Measurements from ENCODE around the gene AXDND1. TPM values are rescaled to one million over a fixed set of nuclear protein-coding genes. Genes with fewer than 3 reads are reported as not detected.

Gene AXDND1, protein sequence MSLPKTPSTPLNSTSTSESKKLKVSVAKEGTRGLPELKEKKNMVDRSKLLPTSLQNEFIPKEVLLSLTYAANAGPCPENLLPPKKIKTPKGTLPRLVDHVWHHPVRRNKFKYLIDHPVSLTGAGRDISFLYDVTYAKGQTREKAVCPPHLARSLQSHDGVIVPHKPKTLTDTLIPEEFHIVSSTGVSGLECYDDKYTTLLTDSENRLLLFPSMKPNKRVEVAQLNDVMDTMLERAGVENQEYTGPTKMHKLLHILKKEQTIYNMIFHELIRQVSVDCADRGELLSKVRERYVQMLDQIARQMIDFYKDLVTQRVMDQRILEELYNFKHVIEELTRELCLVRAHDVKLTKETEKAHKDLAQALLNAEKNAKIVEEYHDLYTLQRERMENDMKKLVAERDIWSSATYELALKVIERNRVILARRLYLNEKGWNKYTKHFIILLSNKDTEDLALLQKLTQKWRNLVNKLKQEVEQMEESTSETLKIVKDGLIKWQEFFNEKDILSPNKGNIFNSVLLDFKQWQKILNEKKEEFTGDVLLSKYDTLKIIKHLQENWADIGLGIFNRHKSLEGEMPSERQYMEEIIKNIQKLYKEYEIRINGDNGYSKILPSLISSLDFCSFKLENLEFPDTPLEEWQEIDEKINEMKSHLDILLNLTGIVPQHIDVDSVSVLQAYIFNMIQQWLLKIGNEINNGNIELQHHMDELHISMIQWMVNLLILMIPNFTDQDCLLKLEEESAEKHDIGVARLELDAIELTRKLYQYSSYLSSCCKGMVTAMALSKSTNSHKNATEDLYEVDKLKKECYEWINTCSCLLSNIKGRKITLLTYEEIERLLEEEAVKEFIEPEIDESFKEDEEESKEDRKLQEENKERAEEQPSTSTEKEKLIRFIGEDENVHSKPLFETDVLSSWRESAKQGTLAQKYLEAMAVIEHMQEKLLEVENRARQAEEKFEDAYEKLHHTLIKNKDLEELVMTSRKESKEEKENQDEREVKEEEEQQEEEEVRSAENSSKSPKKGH
- under 1 TPM; 0.43 to 0.44 TPM for total RNA-seq

- H3K36me3 Mint-ChIP-seq (ENCODE audit: insufficient read depth in 2 of 2), result no peaks in the 10 kb centered on the region
- ATAC-seq (replicated peaks in 1 of 2) (peak; percentile 94 to 95), DNase-seq (peak; percentile 88 to 91)
- peak within 1 kb of the TSS; percentile 94 to 95 for H3K4me3 Mint-ChIP-seq
- H3K4me1 Mint-ChIP-seq (ENCODE audit: low read depth), result peaks cover 25% of the 10 kb centered on the region
- peaks cover 6% of the 10 kb centered on the region for H3K27me3 Mint-ChIP-seq (ENCODE audit: low read depth)
- H3K27ac Mint-ChIP-seq, result peak within 1 kb of the TSS; percentile 96
- H3K9me3 Mint-ChIP-seq, result no peaks in the 10 kb centered on the region
Observed at GRCh38 chr1:179365342-179366092, at the start of gene AXDND1. AXDND1 (plus strand) TSS chr1:179365971; CDS start chr1:179366510, 539 bp downstream.

DNA sequence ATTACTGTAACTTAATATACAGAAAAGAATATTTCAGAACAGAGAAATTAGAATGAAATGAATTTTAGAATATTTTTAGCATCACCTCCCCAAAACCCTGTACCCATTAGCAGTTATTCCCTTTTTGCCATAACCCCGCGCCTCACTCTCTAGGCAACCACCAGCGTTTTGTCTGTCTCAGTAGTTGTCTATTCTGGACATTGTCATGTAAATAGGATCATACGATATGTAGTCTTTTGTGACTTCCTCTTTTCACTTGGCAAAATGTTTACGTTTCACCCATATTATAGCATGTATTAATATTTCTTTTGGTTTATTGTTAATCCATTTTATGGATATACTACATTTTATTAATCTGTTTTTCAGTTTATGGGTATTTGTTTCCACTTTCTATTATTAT, 47.3 kb upstream of the AXDND1 start:
- Mint-ChIP-seq H3K27ac (no peak overlapping the region), H3K36me3 (ENCODE audit: insufficient read depth in 2 of 2) (peaks cover 4 to 26% of the 10 kb centered on the region in 2 donors), H3K9me3 (peaks cover 2 to 4% of the 10 kb centered on the region in 2 donors), H3K4me1 (ENCODE audit: low read depth) (peaks cover 34% of the 10 kb centered on the region), H3K27me3 (ENCODE audit: low read depth) (no peaks in the 10 kb centered on the region), H3K4me3 (no peak overlapping the region)
- no peak for ATAC-seq (replicated peaks in 1 of 2)
- no peak for DNase-seq

- no peaks in the 10 kb centered on the region for H3K27me3 Mint-ChIP-seq (ENCODE audit: low read depth)
- no peak for DNase-seq
- peaks cover 4 to 28% of the 10 kb centered on the region in 2 donors for H3K36me3 Mint-ChIP-seq (ENCODE audit: insufficient read depth in 2 of 2)
- peaks cover 2 to 4% of the 10 kb centered on the region in 2 donors for H3K9me3 Mint-ChIP-seq
- ATAC-seq (replicated peaks in 1 of 2), result no peak
- H3K27ac Mint-ChIP-seq, result no peak overlapping the region
- peaks cover 23% of the 10 kb centered on the region for H3K4me1 Mint-ChIP-seq (ENCODE audit: low read depth)
- no peak overlapping the region for H3K4me3 Mint-ChIP-seq
Observed at GRCh38 chr1:179321533-179322216, 44.1 kb upstream of the AXDND1 start.

GRCh38 chr1:179322557-179322956, 43.2 kb upstream of the AXDND1 start:
- ATAC-seq (replicated peaks in 1 of 2), result no peak
- peaks cover 2 to 4% of the 10 kb centered on the region in 2 donors for H3K9me3 Mint-ChIP-seq
- H3K27me3 Mint-ChIP-seq (ENCODE audit: low read depth), result no peaks in the 10 kb centered on the region
- peaks cover 17% of the 10 kb centered on the region for H3K4me1 Mint-ChIP-seq (ENCODE audit: low read depth)
- H3K36me3 Mint-ChIP-seq (ENCODE audit: insufficient read depth in 2 of 2), result peaks cover 4 to 28% of the 10 kb centered on the region in 2 donors
- no peak overlapping the region for H3K4me3 Mint-ChIP-seq
- DNase-seq, result no peak
- no peak overlapping the region for H3K27ac Mint-ChIP-seq

DNA sequence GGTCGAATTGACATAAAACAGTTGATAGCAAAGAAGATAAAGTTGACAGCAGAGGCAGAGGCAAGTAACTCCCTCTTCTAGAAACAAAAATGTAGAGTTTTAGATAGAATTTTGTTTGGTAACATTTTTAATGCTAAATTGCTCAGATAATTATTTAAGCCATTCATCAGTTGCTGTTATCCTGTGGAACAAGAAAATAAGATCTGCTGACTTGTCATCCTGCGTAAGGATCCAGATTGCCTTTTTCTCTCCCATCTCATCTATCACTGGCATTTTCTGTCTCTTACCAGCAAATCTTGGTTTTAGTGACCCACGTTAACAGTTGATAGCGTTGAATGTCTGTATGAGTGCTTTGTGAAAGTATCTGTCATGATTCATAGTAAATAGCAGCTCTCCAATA, 42.3 kb upstream of the AXDND1 start:
- peaks cover 14% of the 10 kb centered on the region for H3K4me1 Mint-ChIP-seq (ENCODE audit: low read depth)
- H3K27ac Mint-ChIP-seq, result no peak overlapping the region

GRCh38 chr1:179325836-179326235, 39.9 kb upstream of the AXDND1 start:
- Mint-ChIP-seq H3K4me3 (no peak overlapping the region), H3K27ac (no peak overlapping the region), H3K9me3 (peaks cover 4 to 5% of the 10 kb centered on the region in 2 donors), H3K4me1 (ENCODE audit: low read depth) (peaks cover 15% of the 10 kb centered on the region), H3K36me3 (ENCODE audit: insufficient read depth in 2 of 2) (peaks cover 8 to 27% of the 10 kb centered on the region in 2 donors), H3K27me3 (ENCODE audit: low read depth) (no peaks in the 10 kb centered on the region)
- no peak for ATAC-seq (replicated peaks in 1 of 2)
- DNase-seq, result no peak

More for the DNA sequence above, 42.3 kb upstream of the AXDND1 start:
- ATAC-seq (replicated peaks in 1 of 2) (no peak), DNase-seq (no peak)
- H3K36me3 Mint-ChIP-seq (ENCODE audit: insufficient read depth in 2 of 2), result peaks cover 4 to 28% of the 10 kb centered on the region in 2 donors
- no peak overlapping the region for H3K4me3 Mint-ChIP-seq
- H3K27me3 Mint-ChIP-seq (ENCODE audit: low read depth), result no peaks in the 10 kb centered on the region
- peaks cover 2 to 4% of the 10 kb centered on the region in 2 donors for H3K9me3 Mint-ChIP-seq

- Mint-ChIP-seq H3K27me3 (ENCODE audit: low read depth) (no peaks in the 10 kb centered on the region), H3K27ac (no peak overlapping the region), H3K4me3 (no peak overlapping the region), H3K36me3 (ENCODE audit: insufficient read depth in 2 of 2) (peaks cover 6 to 20% of the 10 kb centered on the region in 2 donors), H3K4me1 (ENCODE audit: low read depth) (peaks cover 15% of the 10 kb centered on the region), H3K9me3 (peaks cover 1 to 2% of the 10 kb centered on the region in 2 donors)
- DNase-seq (no peak), ATAC-seq (replicated peaks in 1 of 2) (no peak)
Observed at GRCh38 chr1:179326746-179327145, 39.0 kb upstream of the AXDND1 start.

DNA sequence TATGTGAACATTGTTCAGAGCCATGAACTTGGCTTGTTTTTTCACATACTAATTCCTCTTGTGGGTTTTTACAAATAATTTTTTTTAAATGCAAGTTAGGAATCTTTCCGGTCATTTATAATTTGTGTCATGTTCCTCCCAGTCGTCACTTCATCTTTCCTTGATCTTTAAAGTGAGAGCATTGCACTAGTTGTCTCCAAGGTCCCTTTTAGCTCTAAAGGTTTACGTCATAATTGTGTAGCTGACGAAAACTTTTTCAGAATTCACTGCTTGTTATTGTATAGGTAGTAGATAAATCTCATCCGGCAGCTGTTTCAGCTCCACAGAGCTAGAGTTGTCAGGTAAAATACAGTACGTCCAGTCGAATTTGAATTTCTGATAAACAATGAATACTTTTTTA, 38.6 kb upstream of the AXDND1 start:
- H3K4me1 Mint-ChIP-seq (ENCODE audit: low read depth), result peaks cover 12% of the 10 kb centered on the region
- H3K27ac Mint-ChIP-seq, result no peak overlapping the region
- DNase-seq, result no peak
- no peaks in the 10 kb centered on the region for H3K27me3 Mint-ChIP-seq (ENCODE audit: low read depth)
- H3K36me3 Mint-ChIP-seq (ENCODE audit: insufficient read depth in 2 of 2), result peaks cover 6 to 16% of the 10 kb centered on the region in 2 donors
- peaks cover 0 to 2% of the 10 kb centered on the region in 2 donors for H3K9me3 Mint-ChIP-seq
- no peak overlapping the region for H3K4me3 Mint-ChIP-seq
- no peak for ATAC-seq (replicated peaks in 1 of 2)

DNA sequence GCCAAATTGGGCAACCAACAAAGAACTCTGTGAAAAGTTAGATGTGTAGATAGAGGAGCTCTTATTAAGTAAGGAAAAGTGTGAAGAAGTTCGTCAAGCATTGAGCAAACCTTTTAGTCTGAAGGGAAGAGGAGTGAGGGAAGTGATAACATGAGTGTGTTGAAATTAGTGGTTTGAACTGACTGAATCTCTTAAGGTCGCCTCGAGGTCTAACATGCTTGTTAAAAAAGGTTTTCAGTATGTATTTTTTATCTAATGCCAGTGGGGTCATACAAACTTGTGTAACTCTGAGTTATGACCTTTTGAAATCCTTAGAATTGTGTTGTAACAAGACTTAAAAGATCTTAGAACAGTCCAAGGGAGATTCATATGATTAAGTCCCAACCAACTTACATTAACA, 38.1 kb upstream of the AXDND1 start:
- ATAC-seq (replicated peaks in 1 of 2), result no peak

GRCh38 chr1:179329862-179330261, 35.9 kb upstream of the AXDND1 start:
- Mint-ChIP-seq H3K9me3 (peaks cover 0 to 2% of the 10 kb centered on the region in 2 donors), H3K4me1 (ENCODE audit: low read depth) (peaks cover 14% of the 10 kb centered on the region), H3K36me3 (ENCODE audit: insufficient read depth in 2 of 2) (peaks cover 11 to 14% of the 10 kb centered on the region in 2 donors), H3K4me3 (no peak overlapping the region), H3K27ac (no peak overlapping the region), H3K27me3 (ENCODE audit: low read depth) (no peaks in the 10 kb centered on the region)
- no peak for ATAC-seq (replicated peaks in 1 of 2)
- no peak for DNase-seq

More for the DNA sequence above, 38.1 kb upstream of the AXDND1 start:
- Mint-ChIP-seq H3K36me3 (ENCODE audit: insufficient read depth in 2 of 2) (peaks cover 6 to 12% of the 10 kb centered on the region in 2 donors), H3K27ac (no peak overlapping the region), H3K4me3 (no peak overlapping the region), H3K4me1 (ENCODE audit: low read depth) (peaks cover 7% of the 10 kb centered on the region), H3K9me3 (peaks cover 0 to 2% of the 10 kb centered on the region in 2 donors), H3K27me3 (ENCODE audit: low read depth) (no peaks in the 10 kb centered on the region)
- DNase-seq, result no peak

DNA sequence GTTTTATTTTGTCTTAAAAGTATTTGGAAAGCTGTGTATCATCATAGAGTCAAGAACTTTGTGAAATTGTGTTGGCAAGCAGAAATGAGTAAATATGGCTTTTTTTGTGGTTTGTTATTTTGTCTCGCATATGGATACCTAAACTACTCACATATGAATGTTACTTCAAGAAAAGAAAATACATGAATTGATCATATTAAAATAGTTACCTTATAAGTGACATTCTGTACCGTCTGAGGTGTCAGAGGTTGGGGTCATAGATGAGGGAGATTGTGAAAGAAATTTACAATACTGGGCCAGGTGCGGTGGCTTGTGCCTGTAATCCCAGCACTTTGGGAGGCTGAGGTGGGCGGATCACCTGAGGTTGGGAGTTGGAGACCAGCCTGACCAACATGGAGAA, 31.3 kb upstream of the AXDND1 start:
- peak; percentile 58 to 63 for ATAC-seq (replicated peaks in 1 of 2)
- peaks cover 0 to 2% of the 10 kb centered on the region in 2 donors for H3K9me3 Mint-ChIP-seq
- no peak overlapping the region for H3K4me3 Mint-ChIP-seq
- no peak for DNase-seq
- H3K36me3 Mint-ChIP-seq (ENCODE audit: insufficient read depth in 2 of 2), result peaks cover 12 to 13% of the 10 kb centered on the region in 2 donors
- H3K4me1 Mint-ChIP-seq (ENCODE audit: low read depth), result peaks cover 14% of the 10 kb centered on the region
- no peaks in the 10 kb centered on the region for H3K27me3 Mint-ChIP-seq (ENCODE audit: low read depth)
- peak overlapping the region; percentile 86 for H3K27ac Mint-ChIP-seq

- DNase-seq (no peak), ATAC-seq (replicated peaks in 1 of 2) (no peak)
- Mint-ChIP-seq H3K36me3 (ENCODE audit: insufficient read depth in 2 of 2) (peaks cover 8 to 10% of the 10 kb centered on the region in 2 donors), H3K27ac (no peak overlapping the region), H3K4me1 (ENCODE audit: low read depth) (peaks cover 9% of the 10 kb centered on the region), H3K9me3 (no peaks in the 10 kb centered on the region), H3K27me3 (ENCODE audit: low read depth) (no peaks in the 10 kb centered on the region), H3K4me3 (no peak overlapping the region)
Observed at GRCh38 chr1:179337288-179337687, 28.5 kb upstream of the AXDND1 start.

Data from activated T-cell treated with anti-CD3 and anti-CD28 coated beads, Interleukin-2, amount 50 U/mL, for 72 hours (primary cell).